NCI-H2196 treated with DMSO at 0.1 percent for 48 hours (cell line): ENCODE measurements around the gene PRXL2B.

ENCODE experiments used
- DNase-seq: peaks from one replicate; lab custom pipeline; 2025; ENCODE audit not compliant: unreplicated experiment; lab: John Stamatoyannopoulos, UW

Gene PRXL2B

GRCh38 chr1:2597441-2598328, 11.1 kb downstream of the PRXL2B start:
- DNase-seq, result no peak

GRCh38 chr1:2598329-2598931, 11.9 kb downstream of the PRXL2B start:
- DNase-seq, result no peak

GRCh38 chr1:2601721-2602303, 15.2 kb downstream of the PRXL2B start:
- DNase-seq, result no peak

GRCh38 chr1:2602311-2602835, 15.8 kb downstream of the PRXL2B start:
- no peak for DNase-seq

GRCh38 chr1:2602866-2603520, 16.4 kb downstream of the PRXL2B start:
- DNase-seq, result no peak

- no peak for DNase-seq
These were observed 17.1 kb downstream of the PRXL2B start for GRCh38 chr1:2603521-2604155.

GRCh38 chr1:2604156-2604843, 17.7 kb downstream of the PRXL2B start:
- DNase-seq, result no peak

- DNase-seq, result no peak
These were observed 18.4 kb downstream of the PRXL2B start for GRCh38 chr1:2604844-2605508.

- DNase-seq, result no peak
These were observed 19.2 kb downstream of the PRXL2B start for GRCh38 chr1:2605509-2606395.

- DNase-seq, result no peak
These were observed 19.9 kb downstream of the PRXL2B start for GRCh38 chr1:2606396-2606880.

- DNase-seq, result no peak
These were observed 20.5 kb downstream of the PRXL2B start for GRCh38 chr1:2606881-2607621.

- no peak for DNase-seq
These were observed 21.1 kb downstream of the PRXL2B start for GRCh38 chr1:2607641-2608091.

GRCh38 chr1:2609319-2610035, 22.9 kb downstream of the PRXL2B start:
- no peak for DNase-seq

GRCh38 chr1:2610036-2610959, 23.7 kb downstream of the PRXL2B start:
- no peak for DNase-seq

GRCh38 chr1:2611031-2611501, 24.5 kb downstream of the PRXL2B start:
- no peak for DNase-seq
